DMS79 (cell line): Measurements from ENCODE around the gene PLXDC2.
"Not testable (repeated sequence)": the region's sequence is repeated elsewhere in the genome, so short reads cannot be mapped to it uniquely, and the experiment has no call there.

Experiments
- DNase-seq: peaks from one replicate; lab custom pipeline; 2025; lab: John Stamatoyannopoulos, UW

The PLXDC2 gene

GRCh38 chr10:19979628-19980027 is 163.4 kb downstream of the PLXDC2 start:
- DNase-seq, result no peak

GRCh38 chr10:19983880-19984565 is 167.8 kb downstream of the PLXDC2 start:
- no peak for DNase-seq

- DNase-seq, result no peak
Measured at GRCh38 chr10:19985745-19986144, 169.5 kb downstream of the PLXDC2 start.

- DNase-seq, result no peak
Measured at GRCh38 chr10:19986591-19986990, 170.4 kb downstream of the PLXDC2 start.

GRCh38 chr10:19987931-19988330 is 171.7 kb downstream of the PLXDC2 start:
- no peak for DNase-seq

GRCh38 chr10:19993714-19994315 is 177.6 kb downstream of the PLXDC2 start:
- DNase-seq, result no peak

- no peak for DNase-seq
Measured at GRCh38 chr10:19998482-19998881, 182.2 kb downstream of the PLXDC2 start.

- no peak for DNase-seq
Measured at GRCh38 chr10:19999431-19999830, 183.2 kb downstream of the PLXDC2 start.

- not testable (repeated sequence) for DNase-seq
Measured at GRCh38 chr10:20002026-20002425, 185.8 kb downstream of the PLXDC2 start.

GRCh38 chr10:20002657-20003056 is 186.4 kb downstream of the PLXDC2 start:
- no peak for DNase-seq

- DNase-seq, result no peak
Measured at GRCh38 chr10:20004087-20004523, 187.9 kb downstream of the PLXDC2 start.

- no peak for DNase-seq
Measured at GRCh38 chr10:20005638-20006037, 189.4 kb downstream of the PLXDC2 start.

GRCh38 chr10:20006169-20006870 is 190.1 kb downstream of the PLXDC2 start:
- DNase-seq, result no peak

- no peak for DNase-seq
Measured at GRCh38 chr10:20007426-20007825, 191.2 kb downstream of the PLXDC2 start.

GRCh38 chr10:20013991-20014750 is 197.9 kb downstream of the PLXDC2 start:
- no peak for DNase-seq

GRCh38 chr10:20017961-20018360 is 201.7 kb downstream of the PLXDC2 start:
- DNase-seq, result no peak

GRCh38 chr10:20020677-20021076 is 204.4 kb downstream of the PLXDC2 start:
- DNase-seq, result no peak

GRCh38 chr10:20029523-20029922 is 213.3 kb downstream of the PLXDC2 start:
- no peak for DNase-seq

- DNase-seq, result no peak
Measured at GRCh38 chr10:20033476-20033875, 217.2 kb downstream of the PLXDC2 start.

GRCh38 chr10:20034732-20035131 is 218.5 kb downstream of the PLXDC2 start:
- no peak for DNase-seq

GRCh38 chr10:20040012-20040411 is 223.8 kb downstream of the PLXDC2 start:
- no peak for DNase-seq

GRCh38 chr10:20041931-20042330 is 225.7 kb downstream of the PLXDC2 start:
- no peak for DNase-seq
